Astrocyte (in vitro differentiated cells and primary cell): Measurements from ENCODE around the gene ZNF385C.

Experiments
- EZH2 ChIP-seq: IDR thresholded peaks from 2 replicates; pipeline ENCODE4 v1.6.1; 2012; ENCODE audit warnings: mild to moderate bottlenecking, low read length, inconsistent platforms; ENCODE audit not compliant: insufficient read depth
- TF ChIP-seq, protein P1 (sequence below): IDR thresholded peaks from 2 replicates; pipeline ENCODE4 v1.5.1; 2011; ENCODE audit warnings: low read depth, mild to moderate bottlenecking, inconsistent platforms, low read length, moderate library complexity; ENCODE audit not compliant: insufficient read depth

GRCh38 chr17:42118545-42118944, 20.3 kb upstream of the ZNF385C start:
- TF ChIP-seq, protein P1, sequence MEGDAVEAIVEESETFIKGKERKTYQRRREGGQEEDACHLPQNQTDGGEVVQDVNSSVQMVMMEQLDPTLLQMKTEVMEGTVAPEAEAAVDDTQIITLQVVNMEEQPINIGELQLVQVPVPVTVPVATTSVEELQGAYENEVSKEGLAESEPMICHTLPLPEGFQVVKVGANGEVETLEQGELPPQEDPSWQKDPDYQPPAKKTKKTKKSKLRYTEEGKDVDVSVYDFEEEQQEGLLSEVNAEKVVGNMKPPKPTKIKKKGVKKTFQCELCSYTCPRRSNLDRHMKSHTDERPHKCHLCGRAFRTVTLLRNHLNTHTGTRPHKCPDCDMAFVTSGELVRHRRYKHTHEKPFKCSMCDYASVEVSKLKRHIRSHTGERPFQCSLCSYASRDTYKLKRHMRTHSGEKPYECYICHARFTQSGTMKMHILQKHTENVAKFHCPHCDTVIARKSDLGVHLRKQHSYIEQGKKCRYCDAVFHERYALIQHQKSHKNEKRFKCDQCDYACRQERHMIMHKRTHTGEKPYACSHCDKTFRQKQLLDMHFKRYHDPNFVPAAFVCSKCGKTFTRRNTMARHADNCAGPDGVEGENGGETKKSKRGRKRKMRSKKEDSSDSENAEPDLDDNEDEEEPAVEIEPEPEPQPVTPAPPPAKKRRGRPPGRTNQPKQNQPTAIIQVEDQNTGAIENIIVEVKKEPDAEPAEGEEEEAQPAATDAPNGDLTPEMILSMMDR: peak; percentile 44
- TF ChIP-seq EZH2: no peak
